NCI-H1048 (cell line): ENCODE results near the gene PTBP1.
"Not testable (repeated sequence)": the region's sequence is repeated elsewhere in the genome, so short reads cannot be mapped to it uniquely, and the experiment has no call there.

Experiments
- DNase-seq: peaks from one replicate; lab custom pipeline; 2025; lab: John Stamatoyannopoulos, UW

Gene PTBP1

GRCh38 chr19:827710-828321 lies 30.6 kb downstream of the PTBP1 start, which contains the start of gene AZU1:
TSS of gene AZU1 (plus strand) at chr19:827837. CDS start at chr19:827847, 10 bp downstream.
- DNase-seq, result no peak

- DNase-seq, result no peak
These were observed 32.0 kb downstream of the PTBP1 start for GRCh38 chr19:829129-829758.

GRCh38 chr19:831407-832369 lies 34.4 kb downstream of the PTBP1 start:
- DNase-seq, result no peak

- DNase-seq, result no peak
These were observed 37.0 kb downstream of the PTBP1 start for GRCh38 chr19:834216-834615.

GRCh38 chr19:835210-835810 lies 38.1 kb downstream of the PTBP1 start:
- no peak for DNase-seq

- DNase-seq, result no peak
These were observed 43.4 kb downstream of the PTBP1 start, which contains the start of gene PRTN3 for GRCh38 chr19:840519-841206. TSS of gene PRTN3 (plus strand) at chr19:840999. CDS start at chr19:841009, 10 bp downstream.

- not testable (repeated sequence) for DNase-seq
These were observed 45.5 kb downstream of the PTBP1 start for GRCh38 chr19:842802-843179.

GRCh38 chr19:843180-843835 lies 46.1 kb downstream of the PTBP1 start:
- no peak for DNase-seq

GRCh38 chr19:843836-844545 lies 46.7 kb downstream of the PTBP1 start:
- DNase-seq, result no peak

- no peak for DNase-seq
These were observed 47.3 kb downstream of the PTBP1 start for GRCh38 chr19:844546-844971.

GRCh38 chr19:845707-846521 lies 48.7 kb downstream of the PTBP1 start:
- DNase-seq, result no peak

GRCh38 chr19:848386-848921 lies 51.2 kb downstream of the PTBP1 start:
- no peak for DNase-seq

- DNase-seq, result not testable (repeated sequence)
These were observed 51.9 kb downstream of the PTBP1 start for GRCh38 chr19:849195-849594.

- no peak for DNase-seq
These were observed 53.1 kb downstream of the PTBP1 start for GRCh38 chr19:850221-850978.

GRCh38 chr19:850979-851335 lies 53.7 kb downstream of the PTBP1 start:
- DNase-seq, result no peak

GRCh38 chr19:852136-853013 lies 55.1 kb downstream of the PTBP1 start, which contains the start of gene ELANE:
TSS of gene ELANE (plus strand) at chr19:852303. CDS start at chr19:852329, 26 bp downstream.
- no peak for DNase-seq

- DNase-seq, result no peak
These were observed 55.8 kb downstream of the PTBP1 start for GRCh38 chr19:853014-853585.
